Measurements from ENCODE around the gene XRCC2.
A peak's percentile ranks its signal among the peaks of the same experiment; 100 is the strongest.

XRCC2 gene

GRCh38 chr7:152666078-152666477 is 9.9 kb downstream of the XRCC2 start:
- Mint-ChIP-seq H3K4me3 (no peak overlapping the region), H3K4me1 (peaks cover 10% of the 10 kb centered on the region), H3K36me3 (ENCODE audit: low read depth) (peaks cover 67% of the 10 kb centered on the region), H3K9me3 (peaks cover 4% of the 10 kb centered on the region), H3K27me3 (ENCODE audit: low read depth, poor library complexity) (no peaks in the 10 kb centered on the region), H3K27ac (no peak overlapping the region)
- no peak for DNase-seq
- no peak for TF ChIP-seq CTCF (IDR thresholded peaks at IDR 0.05)

- no peak for DNase-seq
- TF ChIP-seq CTCF (IDR thresholded peaks at IDR 0.05) = no peak
- no peak overlapping the region for H3K27ac Mint-ChIP-seq
- peaks cover 10% of the 10 kb centered on the region for H3K4me1 Mint-ChIP-seq
- peaks cover 4% of the 10 kb centered on the region for H3K9me3 Mint-ChIP-seq
- no peak overlapping the region for H3K4me3 Mint-ChIP-seq
- H3K27me3 Mint-ChIP-seq (ENCODE audit: low read depth, poor library complexity) = no peaks in the 10 kb centered on the region
- peaks cover 73% of the 10 kb centered on the region for H3K36me3 Mint-ChIP-seq (ENCODE audit: low read depth)
These were observed 11.3 kb downstream of the XRCC2 start for GRCh38 chr7:152664636-152665035.

GRCh38 chr7:152663931-152664330 is 12.0 kb downstream of the XRCC2 start:
- H3K4me1 Mint-ChIP-seq = peaks cover 10% of the 10 kb centered on the region
- no peak for DNase-seq

GRCh38 chr7:152663148-152663740 is 12.7 kb downstream of the XRCC2 start:
- TF ChIP-seq CTCF (IDR thresholded peaks at IDR 0.05) = no peak
- peaks cover 85% of the 10 kb centered on the region for H3K36me3 Mint-ChIP-seq (ENCODE audit: low read depth)

More at GRCh38 chr7:152663931-152664330, 12.0 kb downstream of the XRCC2 start:
- Mint-ChIP-seq H3K4me3 (no peak overlapping the region), H3K36me3 (ENCODE audit: low read depth) (peaks cover 80% of the 10 kb centered on the region), H3K27me3 (ENCODE audit: low read depth, poor library complexity) (no peaks in the 10 kb centered on the region), H3K9me3 (peaks cover 4% of the 10 kb centered on the region), H3K27ac (no peak overlapping the region)
- no peak for TF ChIP-seq CTCF (IDR thresholded peaks at IDR 0.05)

GRCh38 chr7:152661479-152661878 is 14.5 kb downstream of the XRCC2 start:
- Mint-ChIP-seq H3K4me1 (peaks cover 10% of the 10 kb centered on the region), H3K36me3 (ENCODE audit: low read depth) (peaks cover 79% of the 10 kb centered on the region), H3K27me3 (ENCODE audit: low read depth, poor library complexity) (no peaks in the 10 kb centered on the region), H3K9me3 (peaks cover 4% of the 10 kb centered on the region), H3K27ac (peak overlapping the region; percentile 17), H3K4me3 (no peak overlapping the region)
- no peak for TF ChIP-seq CTCF (IDR thresholded peaks at IDR 0.05)
- no peak for DNase-seq

More at GRCh38 chr7:152663148-152663740, 12.7 kb downstream of the XRCC2 start:
- peaks cover 4% of the 10 kb centered on the region for H3K9me3 Mint-ChIP-seq
- no peaks in the 10 kb centered on the region for H3K27me3 Mint-ChIP-seq (ENCODE audit: low read depth, poor library complexity)
- no peak overlapping the region for H3K4me3 Mint-ChIP-seq
- no peak for DNase-seq
- no peak overlapping the region for H3K27ac Mint-ChIP-seq
- peaks cover 10% of the 10 kb centered on the region for H3K4me1 Mint-ChIP-seq

- Mint-ChIP-seq H3K9me3 (peaks cover 4% of the 10 kb centered on the region), H3K4me1 (peaks cover 10% of the 10 kb centered on the region), H3K4me3 (no peak overlapping the region), H3K27ac (no peak overlapping the region), H3K36me3 (ENCODE audit: low read depth) (peaks cover 73% of the 10 kb centered on the region), H3K27me3 (ENCODE audit: low read depth, poor library complexity) (no peaks in the 10 kb centered on the region)
- DNase-seq = no peak
- no peak for TF ChIP-seq CTCF (IDR thresholded peaks at IDR 0.05)
These were observed 15.9 kb downstream of the XRCC2 start for GRCh38 chr7:152660021-152660420.
